Amygdala (tissue), 56 donors: ENCODE data around the gene SFSWAP.
"Not testable (repeated sequence)": the region's sequence is repeated elsewhere in the genome, so short reads cannot be mapped to it uniquely, and the experiment has no call there.

Experiments used
- DNase-seq, 56 donors: peaks; one replicate each; lab custom pipeline; 2025; lab: John Stamatoyannopoulos, UW

SFSWAP gene

GRCh38 chr12:131699434-131699833 lies 11.5 kb upstream of the SFSWAP start:
- DNase-seq: no peak

DNA sequence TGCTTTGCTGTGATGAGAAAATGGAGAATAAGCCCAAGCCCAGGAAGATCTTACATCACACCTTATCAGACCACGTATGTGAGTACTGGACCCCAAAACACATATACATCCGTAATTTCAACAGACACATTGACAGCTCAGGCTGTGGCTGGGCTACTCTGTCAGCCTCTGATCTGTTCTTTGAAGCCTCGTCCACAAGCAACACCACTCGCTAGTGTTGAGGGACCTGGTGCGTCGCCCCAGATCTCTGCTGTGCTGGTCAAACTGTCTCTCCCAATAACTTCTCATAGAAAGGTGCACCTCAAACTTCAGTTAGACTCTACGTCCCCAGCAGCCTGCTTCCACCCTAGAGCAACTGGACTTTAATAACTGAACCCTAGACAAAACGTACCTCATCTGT lies 10.6 kb upstream of the SFSWAP start:
- no peak for DNase-seq

GRCh38 chr12:131701705-131702572 lies 9.0 kb upstream of the SFSWAP start:
- no peak for DNase-seq

DNA sequence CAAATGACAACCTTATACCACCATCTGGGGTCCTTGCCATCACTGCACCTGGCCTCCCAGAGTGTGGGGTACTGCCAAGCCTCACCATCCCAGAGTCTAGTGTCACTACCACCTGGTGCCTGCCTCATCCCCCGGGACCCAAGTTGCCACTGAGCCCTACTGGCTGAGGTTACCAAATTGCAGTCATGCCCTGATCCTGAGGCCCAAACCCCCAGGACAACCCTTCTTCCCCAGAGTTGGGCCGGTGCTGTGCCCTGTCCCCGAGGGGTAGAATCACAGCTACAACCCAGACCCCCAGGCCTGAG lies 8.4 kb upstream of the SFSWAP start:
- DNase-seq: no peak

- DNase-seq: no peak
These were observed 7.7 kb upstream of the SFSWAP start for GRCh38 chr12:131703161-131703560.

DNA sequence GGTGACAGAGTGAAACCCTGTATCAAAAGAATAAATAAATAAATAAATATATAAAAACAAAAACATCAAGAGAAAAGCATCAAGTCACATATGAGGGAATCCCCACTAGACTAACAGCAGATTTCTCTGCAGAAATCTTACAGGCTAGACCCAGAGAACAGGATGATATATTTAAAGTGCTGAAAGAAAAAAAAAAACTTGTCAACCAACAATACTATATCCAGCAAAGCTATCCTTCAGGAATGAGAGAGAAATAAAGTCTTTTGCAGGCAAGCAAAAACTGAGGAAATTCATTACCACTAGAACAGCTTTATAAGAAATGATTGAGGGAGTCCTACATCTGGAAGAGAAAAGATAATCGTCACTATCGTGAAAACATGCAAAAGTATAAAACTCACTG lies 6.4 kb upstream of the SFSWAP start:
- DNase-seq: no peak

- DNase-seq: not testable (repeated sequence)
These were observed 4.2 kb upstream of the SFSWAP start for GRCh38 chr12:131706709-131707108.

- DNase-seq: no peak
These were observed 1.7 kb upstream of the SFSWAP start for GRCh38 chr12:131709226-131709625.

DNA sequence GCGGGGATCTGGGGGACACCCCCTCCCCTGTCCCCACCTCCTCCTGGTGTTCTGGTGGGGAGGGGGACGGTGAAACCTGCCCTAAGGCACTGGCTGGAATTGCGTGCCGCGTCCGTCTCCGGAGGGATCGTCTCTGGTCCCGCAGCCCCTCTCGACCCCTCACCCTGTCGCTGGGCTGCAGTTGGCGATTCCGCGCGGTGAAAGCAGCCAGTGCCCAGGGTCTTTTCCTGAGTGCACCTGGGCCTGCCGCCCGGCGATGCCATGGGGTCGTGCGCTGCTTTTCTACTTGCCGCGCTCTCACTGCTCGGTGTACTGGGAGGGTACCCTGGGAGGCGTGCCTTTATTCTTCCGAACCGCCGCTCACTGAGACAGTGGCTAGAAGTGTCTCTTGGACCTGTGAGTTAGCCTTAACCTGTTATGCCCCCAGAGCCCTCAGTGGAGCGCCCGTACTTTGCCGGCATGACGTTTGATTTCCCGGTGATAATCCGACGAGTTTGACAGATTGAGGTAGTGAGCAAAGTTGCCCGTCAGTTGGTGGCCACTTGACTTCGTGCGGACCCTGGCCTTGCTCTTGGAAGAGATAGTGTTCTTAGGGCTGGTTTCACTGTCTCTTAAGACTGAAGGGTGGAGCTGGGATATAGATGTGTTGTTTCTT lies 788 bp downstream of the SFSWAP start:
- no peak for DNase-seq

DNA sequence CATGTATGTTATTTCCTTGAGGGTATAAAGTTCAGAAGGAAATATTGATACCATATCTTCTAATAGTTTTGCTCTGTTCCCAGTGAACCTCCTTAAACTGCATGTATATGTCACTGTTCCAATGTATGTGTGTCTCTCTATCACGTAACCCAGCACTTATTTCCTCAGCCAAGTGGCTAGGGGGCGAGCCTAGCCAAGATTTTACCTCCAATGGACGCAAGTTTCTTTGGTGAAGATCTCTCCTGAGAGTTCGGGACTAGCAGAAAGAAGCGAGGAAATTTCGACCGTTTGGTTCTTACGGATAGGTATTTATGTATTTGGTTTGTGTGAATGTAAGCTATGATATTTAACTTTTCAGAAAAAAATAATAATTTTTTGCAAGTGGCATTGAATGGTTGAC lies 2.5 kb downstream of the SFSWAP start:
- DNase-seq: no peak

GRCh38 chr12:131714759-131715158 lies 3.9 kb downstream of the SFSWAP start:
- DNase-seq: no peak

- no peak for DNase-seq
These were observed 5.4 kb downstream of the SFSWAP start for GRCh38 chr12:131716282-131716681.

DNA sequence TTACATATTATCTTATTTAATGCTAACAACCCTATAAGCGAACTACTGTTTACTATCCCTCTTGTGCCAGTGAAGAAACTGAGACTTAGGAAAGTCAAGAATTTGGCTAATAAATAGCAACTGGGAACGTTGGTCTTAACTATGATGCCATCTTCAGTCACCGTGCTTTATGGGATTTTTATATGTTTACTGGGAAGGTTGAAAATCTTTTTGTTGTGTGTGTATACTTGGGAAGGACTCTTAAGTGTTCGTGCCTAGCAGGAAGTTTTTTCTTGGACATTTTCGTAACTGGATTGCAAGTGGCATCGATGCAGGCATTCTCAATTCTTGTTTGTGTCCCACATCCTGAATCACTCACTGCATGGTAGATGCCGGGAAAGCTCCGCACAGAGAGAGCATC lies 9.4 kb downstream of the SFSWAP start:
- no peak for DNase-seq

GRCh38 chr12:131720921-131721320 lies 10.0 kb downstream of the SFSWAP start:
- DNase-seq: no peak

GRCh38 chr12:131721548-131721947 lies 10.7 kb downstream of the SFSWAP start:
- no peak for DNase-seq

- no peak for DNase-seq
These were observed 12.6 kb downstream of the SFSWAP start for GRCh38 chr12:131723532-131723931.

DNA sequence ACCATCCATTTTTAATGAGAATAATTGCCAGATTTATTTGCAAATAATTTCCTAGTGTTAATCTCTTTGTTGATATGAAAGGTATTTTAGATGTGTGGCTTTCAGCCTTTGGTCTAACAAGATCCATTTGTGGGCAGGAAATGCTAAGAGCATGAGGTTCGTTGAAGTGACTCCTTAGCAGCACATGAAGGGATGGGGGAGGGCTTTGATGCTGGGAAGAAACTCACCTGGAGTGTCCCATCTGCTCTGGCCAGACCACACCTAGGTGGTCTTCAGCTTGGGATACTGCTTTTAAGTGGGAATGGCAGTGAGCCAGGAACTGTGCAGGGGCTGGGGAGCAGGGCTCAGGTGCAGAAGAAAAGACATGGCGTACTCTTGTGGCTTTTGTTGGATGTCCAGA lies 13.6 kb downstream of the SFSWAP start:
- DNase-seq: no peak

DNA sequence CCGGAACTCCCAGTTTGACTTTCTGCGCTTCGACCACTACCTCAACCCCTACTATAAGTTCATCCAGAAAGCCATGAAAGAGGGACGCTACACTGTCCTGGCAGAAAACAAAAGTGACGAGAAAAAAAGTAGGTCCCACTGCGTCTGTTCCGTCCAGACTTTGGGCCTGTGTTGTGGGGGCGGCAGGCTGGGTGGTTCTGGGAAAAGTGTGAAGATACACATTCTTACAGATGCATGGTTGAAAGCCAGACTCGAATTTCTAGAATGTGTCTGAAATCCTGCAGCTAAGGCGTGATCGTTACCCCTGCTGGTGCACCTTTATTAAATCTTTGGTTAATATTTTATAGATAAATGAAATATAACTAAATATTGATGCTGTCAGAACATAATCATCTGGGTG lies 14.6 kb downstream of the SFSWAP start:
- no peak for DNase-seq

- DNase-seq: no peak
These were observed 17.8 kb downstream of the SFSWAP start for GRCh38 chr12:131728720-131729119.

- no peak for DNase-seq
These were observed 18.5 kb downstream of the SFSWAP start for GRCh38 chr12:131729254-131729955.

GRCh38 chr12:131732996-131733615 lies 22.2 kb downstream of the SFSWAP start:
- DNase-seq: no peak
